OCI-LY7 (cell line): Measurements from ENCODE around the gene RNASEL. TPM values are rescaled to one million over a fixed set of nuclear protein-coding genes. Genes with fewer than 3 reads are reported as not detected.

Experiments
- BruUV-seq: library from RNA; stranded (reverse); fragments of 400-500 nt; replicated peaks from 2 replicates; lab custom pipeline; 2021; lab: Mats Ljungman, UMichigan
- CTCF ChIA-PET: fragments of 300-600 bp; sonication (Branson Sonifier 250); formaldehyde crosslinking; loops from one replicate; lab custom pipeline; 2022; ENCODE audit warnings: antibody characterized with exemption; ENCODE audit not compliant: unreplicated experiment; lab: Charles Lee
- POLR2A ChIA-PET: fragments of 300-600 bp; sonication (Branson Sonifier 250); formaldehyde crosslinking; loops from one replicate; lab custom pipeline; 2022; ENCODE audit warnings: antibody characterized with exemption; lab: Charles Lee
- DNase-seq: peaks from one replicate; pipeline ENCODE4 v3.0.0-alpha.2; 2015; ENCODE audit warnings: low spot score
- H2AFZ ChIP-seq: fragments of 200-600 bp; sonication (generic), shearing (Covaris generic); 2 replicates; pipeline ENCODE4 v1.6.1; 2014; ENCODE audit warnings: mild to moderate bottlenecking, antibody characterized with exemption, low read length, moderate library complexity
- H3K27ac ChIP-seq: fragments of 200-600 bp; sonication (generic); 2 replicates; pipeline ENCODE4 v1.5.1; 2014; ENCODE audit warnings: mixed run types, low read depth, mild to moderate bottlenecking, moderate library complexity, low read length, inconsistent platforms; ENCODE audit not compliant: poor library complexity, severe bottlenecking
- H3K36me3 ChIP-seq: fragments of 200-600 bp; sonication (generic); 2 replicates; pipeline ENCODE4 v1.6.1; 2014; ENCODE audit warnings: mild to moderate bottlenecking, antibody characterized with exemption, low read length, moderate library complexity, mixed read lengths; ENCODE audit not compliant: insufficient read depth
- H3K4me1 ChIP-seq: fragments of 200-600 bp; sonication (generic); 2 replicates; pipeline ENCODE4 v1.5.1; 2014; ENCODE audit warnings: mild to moderate bottlenecking, low read length; ENCODE audit not compliant: insufficient read depth, poor library complexity, severe bottlenecking
- H3K4me2 ChIP-seq: fragments of 200-600 bp; sonication (generic); 2 replicates; pipeline ENCODE4 v1.6.1; 2014; ENCODE audit warnings: mild to moderate bottlenecking, low read length
- H3K4me3 ChIP-seq: fragments of 200-600 bp; sonication (generic); 2 replicates; pipeline ENCODE4 v1.5.1; 2014; ENCODE audit warnings: mild to moderate bottlenecking, low read depth, low read length; ENCODE audit not compliant: poor library complexity, severe bottlenecking
- H3K79me2 ChIP-seq: fragments of 200-600 bp; sonication (generic); 2 replicates; pipeline ENCODE4 v1.6.1; 2016; ENCODE audit warnings: low read depth, mild to moderate bottlenecking, low read length, moderate library complexity, mixed read lengths; ENCODE audit not compliant: insufficient read depth
- H3K9me2 ChIP-seq: fragments of 200-600 bp; sonication (generic); 2 replicates; pipeline ENCODE4 v1.6.1; 2016; ENCODE audit warnings: mild to moderate bottlenecking, low read length, mixed read lengths; ENCODE audit not compliant: insufficient read depth
- H3K9me3 ChIP-seq: fragments of 200-600 bp; sonication (generic); 2 replicates; pipeline ENCODE4 v1.6.1; 2014; ENCODE audit warnings: mild to moderate bottlenecking, mixed run types, low read length, mixed read lengths
- H4K20me1 ChIP-seq: fragments of 200-600 bp; sonication (generic); 2 replicates; pipeline ENCODE4 v1.6.1; 2014; ENCODE audit warnings: mild to moderate bottlenecking, antibody characterized with exemption, low read length, moderate library complexity, mixed read lengths; ENCODE audit not compliant: insufficient read depth
- EZH2phosphoT487 ChIP-seq: fragments of 200-600 bp; sonication (generic); IDR thresholded peaks from 2 replicates; pipeline ENCODE4 v1.6.1; 2018; ENCODE audit warnings: low read depth, borderline replicate concordance, mild to moderate bottlenecking, mixed run types, antibody characterized with exemption, low read length, moderate library complexity, mixed read lengths
- intact Hi-C: fragments of 100-400 bp; cut with micrococcal nuclease; formaldehyde crosslinking; loops from one replicate; pipeline ENCODE4 v1.10.0; 2022; ENCODE audit not compliant: unreplicated experiment
- total RNA-seq, 2 experiments: library from RNA; depleted of rRNA in 1 of 2; stranded (reverse); fragments of >200 nt in 1 of 2; shearing (Covaris generic) in 1 of 2; gene quantifications; 2 replicates each; pipeline ENCODE4 v1.2.3, GENCODE V29; 2014 to 2022
- TF ChIP-seq, protein P1 (sequence below): fragments of 200-600 bp; sonication (generic); conservative IDR thresholded peaks from 2 replicates; pipeline ENCODE4 v1.5.1; 2014; ENCODE audit warnings: mild to moderate bottlenecking, antibody characterized with exemption, low read length, moderate library complexity, mixed read lengths

RNASEL gene
- total RNA-seq, 2 experiments from 2014 or later, result 2.2 to 4.0 TPM

DNA sequence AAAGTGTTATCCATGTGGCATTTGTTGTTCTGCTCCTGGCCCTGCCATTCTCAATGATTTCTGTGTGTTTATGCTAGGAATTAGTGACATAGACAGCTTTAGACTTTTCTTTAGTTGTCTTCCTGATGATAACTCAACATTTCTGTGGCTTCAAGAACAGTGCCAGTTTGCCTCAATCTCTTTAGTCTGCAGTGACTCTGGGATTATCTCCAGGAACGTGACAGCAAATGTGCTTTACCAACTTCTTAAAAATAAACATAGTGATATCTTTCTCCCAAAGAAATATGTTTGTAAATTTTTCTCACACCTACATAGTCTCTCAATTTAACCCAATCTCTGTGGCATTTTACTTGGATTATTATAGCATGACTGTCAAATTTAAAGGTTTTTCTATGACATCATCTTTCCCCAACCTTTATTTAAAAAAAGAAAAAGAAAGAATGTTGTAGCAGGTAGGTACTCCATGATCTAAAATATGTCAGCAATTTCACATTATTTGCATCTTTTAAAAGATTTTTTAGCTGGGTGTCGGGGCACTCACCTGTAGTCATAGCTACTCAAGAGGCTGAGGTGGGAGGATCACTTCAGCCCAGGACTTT is 24.6 kb downstream of the RNASEL start:
- ChIA-PET POLR2A (interaction anchor here (0.6 kb wide), 1 partner anchor 261 kb away, joined by 3 read pairs; no protein-coding TSS in a partner anchor), CTCF (no interaction called here)
- Histone ChIP-seq H3K9me2 (no peaks in the 10 kb centered on the region), H3K4me2 (no peak overlapping the region), H3K9me3 (peaks cover 13% of the 10 kb centered on the region; the same call in 1 of the 2 replicates), H2AFZ (no peak overlapping the region), H3K27ac (no peak overlapping the region), H3K36me3 (no peaks in the 10 kb centered on the region; the same call in 1 of the 2 replicates), H4K20me1 (no peaks in the 10 kb centered on the region), H3K79me2 (no peaks in the 10 kb centered on the region), H3K4me1 (peaks cover 25% of the 10 kb centered on the region), H3K4me3 (no peak overlapping the region)
- intact Hi-C loops, result loop anchor here (10.0 kb wide), 1 partner anchor 120 kb away; no protein-coding TSS in a partner anchor
- DNase-seq, result no peak
- TF ChIP-seq, protein P1, sequence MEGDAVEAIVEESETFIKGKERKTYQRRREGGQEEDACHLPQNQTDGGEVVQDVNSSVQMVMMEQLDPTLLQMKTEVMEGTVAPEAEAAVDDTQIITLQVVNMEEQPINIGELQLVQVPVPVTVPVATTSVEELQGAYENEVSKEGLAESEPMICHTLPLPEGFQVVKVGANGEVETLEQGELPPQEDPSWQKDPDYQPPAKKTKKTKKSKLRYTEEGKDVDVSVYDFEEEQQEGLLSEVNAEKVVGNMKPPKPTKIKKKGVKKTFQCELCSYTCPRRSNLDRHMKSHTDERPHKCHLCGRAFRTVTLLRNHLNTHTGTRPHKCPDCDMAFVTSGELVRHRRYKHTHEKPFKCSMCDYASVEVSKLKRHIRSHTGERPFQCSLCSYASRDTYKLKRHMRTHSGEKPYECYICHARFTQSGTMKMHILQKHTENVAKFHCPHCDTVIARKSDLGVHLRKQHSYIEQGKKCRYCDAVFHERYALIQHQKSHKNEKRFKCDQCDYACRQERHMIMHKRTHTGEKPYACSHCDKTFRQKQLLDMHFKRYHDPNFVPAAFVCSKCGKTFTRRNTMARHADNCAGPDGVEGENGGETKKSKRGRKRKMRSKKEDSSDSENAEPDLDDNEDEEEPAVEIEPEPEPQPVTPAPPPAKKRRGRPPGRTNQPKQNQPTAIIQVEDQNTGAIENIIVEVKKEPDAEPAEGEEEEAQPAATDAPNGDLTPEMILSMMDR, result no peak
- TF ChIP-seq EZH2phosphoT487, result no peak
- no TSS peak for BruUV-seq

DNA sequence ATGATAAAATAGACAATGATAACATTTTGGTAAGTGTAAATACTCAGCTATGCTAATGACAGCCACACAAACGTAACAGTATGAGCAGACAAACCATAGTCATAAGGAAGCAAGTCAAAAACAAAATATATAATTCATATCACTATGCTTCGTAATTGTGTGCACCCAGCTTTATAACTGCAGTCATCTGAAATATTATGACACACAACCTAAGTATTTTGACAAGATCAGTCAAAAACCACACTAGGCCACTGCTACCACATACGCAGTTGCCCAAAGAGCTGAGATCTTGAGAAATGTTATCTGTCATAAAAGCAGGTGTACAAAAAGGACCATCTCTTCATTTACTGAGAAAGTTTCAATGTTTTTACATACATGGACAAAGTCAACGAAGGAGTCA is 26.0 kb downstream of the RNASEL start:
- POLR2A ChIA-PET, result interaction anchor here (0.7 to 1.1 kb wide), 5 partner anchors 10 to 277 kb away, joined by 3 to 4 read pairs (median 3); no protein-coding TSS in a partner anchor
- CTCF ChIA-PET, result no interaction called here

More for the DNA sequence above, 26.0 kb downstream of the RNASEL start:
- BruUV-seq, result no TSS peak
- H3K4me2 ChIP-seq, result no peak overlapping the region
- H3K9me3 ChIP-seq, result peaks cover 13% of the 10 kb centered on the region; the same call in 1 of the 2 replicates
- no peak overlapping the region for H3K4me3 ChIP-seq
- no peaks in the 10 kb centered on the region for H3K79me2 ChIP-seq
- H3K4me1 ChIP-seq, result peaks cover 11% of the 10 kb centered on the region
- DNase-seq, result no peak
- intact Hi-C loops, result loop anchor here (10.0 kb wide), 1 partner anchor 118 kb away; no protein-coding TSS in a partner anchor
- no peaks in the 10 kb centered on the region; the same call in 1 of the 2 replicates for H3K36me3 ChIP-seq
- no peak for TF ChIP-seq EZH2phosphoT487
- TF ChIP-seq, protein P1, result no peak
- H4K20me1 ChIP-seq, result no peaks in the 10 kb centered on the region
- H3K9me2 ChIP-seq, result no peaks in the 10 kb centered on the region
- H2AFZ ChIP-seq, result no peak overlapping the region
- no peak overlapping the region for H3K27ac ChIP-seq
